ENCODE results near the gene LHX1. TPM values are rescaled to one million over a fixed set of nuclear protein-coding genes. Genes with fewer than 3 reads are reported as not detected.

Gene LHX1
- total and polyA plus RNA-seq, 2 donors (not counting 1 experiment from before 2014, with no cell fraction given): not detected

- no peak overlapping the region for H3K27ac ChIP-seq (ENCODE audit: insufficient read depth, low read length)
- no peak overlapping the region for H3K4me2 ChIP-seq (ENCODE audit: extremely low read depth, insufficient read depth, low read length)
- no peaks in the 10 kb centered on the region for H3K36me3 ChIP-seq (ENCODE audit: control insufficient read depth, insufficient read depth, low read length)
- H3K9ac ChIP-seq (ENCODE audit: insufficient read depth, low read length): no peak overlapping the region
- TF ChIP-seq CTCF (conservative IDR thresholded peaks at IDR 0.05 in 1 of 2, IDR thresholded peaks at IDR 0.05 in 1 of 2; ENCODE audit: low read depth in 1 of 2, low read length in 2 of 2): no peak
- no peak for TF ChIP-seq EZH2 (IDR thresholded peaks at IDR 0.05; ENCODE audit: low read length, missing control alignments)
- no peaks in the 10 kb centered on the region for H3K79me2 ChIP-seq (ENCODE audit: control insufficient read depth, insufficient read depth, low read length)
- no peak overlapping the region for H2AFZ ChIP-seq (ENCODE audit: low read length)
- no peaks in the 10 kb centered on the region for H4K20me1 ChIP-seq (ENCODE audit: control insufficient read depth, extremely low read depth, insufficient read depth, low read length)
- no peaks in the 10 kb centered on the region for H3K9me3 ChIP-seq (ENCODE audit: control insufficient read depth, insufficient read depth, low read depth, low read length)
- DNase-seq (ENCODE audit: low read depth in 2 of 2): no peak
- H3K4me1 ChIP-seq (ENCODE audit: control insufficient read depth, extremely low read depth, insufficient read depth, low read length): no peaks in the 10 kb centered on the region
- no peak overlapping the region for H3K4me3 ChIP-seq (replicated peaks in 1 of 4; ENCODE audit: control extremely low read depth in 1 of 4, insufficient read depth in 1 of 4, low read depth in 3 of 4, low read length in 4 of 4)
- no peaks in the 10 kb centered on the region for H3K27me3 ChIP-seq (ENCODE audit: control insufficient read depth, insufficient read depth, low read length)
Observed at GRCh38 chr17:36972905-36973304, 35.6 kb downstream of the LHX1 start.

GRCh38 chr17:36975922-36976515 lies 38.7 kb downstream of the LHX1 start:
- DNase-seq (ENCODE audit: low read depth in 2 of 2): no peak
- no peak overlapping the region for H3K27ac ChIP-seq (ENCODE audit: insufficient read depth, low read length)
- H3K9ac ChIP-seq (ENCODE audit: insufficient read depth, low read length): no peak overlapping the region
- no peaks in the 10 kb centered on the region for H4K20me1 ChIP-seq (ENCODE audit: control insufficient read depth, extremely low read depth, insufficient read depth, low read length)
- no peaks in the 10 kb centered on the region for H3K9me3 ChIP-seq (ENCODE audit: control insufficient read depth, insufficient read depth, low read depth, low read length)
- H3K79me2 ChIP-seq (ENCODE audit: control insufficient read depth, insufficient read depth, low read length): no peaks in the 10 kb centered on the region
- no peak overlapping the region for H2AFZ ChIP-seq (ENCODE audit: low read length)
- H3K36me3 ChIP-seq (ENCODE audit: control insufficient read depth, insufficient read depth, low read length): no peaks in the 10 kb centered on the region
- H3K4me3 ChIP-seq (replicated peaks in 1 of 4; ENCODE audit: control extremely low read depth in 1 of 4, insufficient read depth in 1 of 4, low read depth in 3 of 4, low read length in 4 of 4): no peak overlapping the region
- H3K4me2 ChIP-seq (ENCODE audit: extremely low read depth, insufficient read depth, low read length): no peak overlapping the region
- TF ChIP-seq EZH2 (IDR thresholded peaks at IDR 0.05; ENCODE audit: low read length, missing control alignments) (no peak), CTCF (conservative IDR thresholded peaks at IDR 0.05 in 1 of 2, IDR thresholded peaks at IDR 0.05 in 1 of 2; ENCODE audit: low read depth in 1 of 2, low read length in 2 of 2) (no peak)
- H3K4me1 ChIP-seq (ENCODE audit: control insufficient read depth, extremely low read depth, insufficient read depth, low read length): peaks cover 3% of the 10 kb centered on the region
- H3K27me3 ChIP-seq (ENCODE audit: control insufficient read depth, insufficient read depth, low read length): no peaks in the 10 kb centered on the region

- no peaks in the 10 kb centered on the region for H3K36me3 ChIP-seq (ENCODE audit: control insufficient read depth, insufficient read depth, low read length)
- no peak for DNase-seq (ENCODE audit: low read depth in 2 of 2)
- no peak for TF ChIP-seq CTCF (conservative IDR thresholded peaks at IDR 0.05 in 1 of 2, IDR thresholded peaks at IDR 0.05 in 1 of 2; ENCODE audit: low read depth in 1 of 2, low read length in 2 of 2)
- TF ChIP-seq EZH2 (IDR thresholded peaks at IDR 0.05; ENCODE audit: low read length, missing control alignments): no peak
- H3K4me3 ChIP-seq (replicated peaks in 1 of 4; ENCODE audit: control extremely low read depth in 1 of 4, insufficient read depth in 1 of 4, low read depth in 3 of 4, low read length in 4 of 4): no peak overlapping the region
- H3K27me3 ChIP-seq (ENCODE audit: control insufficient read depth, insufficient read depth, low read length): no peaks in the 10 kb centered on the region
- H3K4me2 ChIP-seq (ENCODE audit: extremely low read depth, insufficient read depth, low read length): no peak overlapping the region
- H3K9me3 ChIP-seq (ENCODE audit: control insufficient read depth, insufficient read depth, low read depth, low read length): no peaks in the 10 kb centered on the region
- H3K79me2 ChIP-seq (ENCODE audit: control insufficient read depth, insufficient read depth, low read length): no peaks in the 10 kb centered on the region
- peaks cover 3% of the 10 kb centered on the region for H3K4me1 ChIP-seq (ENCODE audit: control insufficient read depth, extremely low read depth, insufficient read depth, low read length)
- H3K9ac ChIP-seq (ENCODE audit: insufficient read depth, low read length): no peak overlapping the region
- no peak overlapping the region for H3K27ac ChIP-seq (ENCODE audit: insufficient read depth, low read length)
- H2AFZ ChIP-seq (ENCODE audit: low read length): no peak overlapping the region
- H4K20me1 ChIP-seq (ENCODE audit: control insufficient read depth, extremely low read depth, insufficient read depth, low read length): no peaks in the 10 kb centered on the region
Observed at GRCh38 chr17:36977066-36977465, 39.8 kb downstream of the LHX1 start.

Data from fibroblast of lung (primary cell).